Measurements from ENCODE around the gene C3orf80. TPM values are rescaled to one million over a fixed set of nuclear protein-coding genes. Genes with fewer than 3 reads are reported as not detected.

C3orf80 gene
- total RNA-seq, 1 experiment from 2014 or later = 0.13 TPM

DNA sequence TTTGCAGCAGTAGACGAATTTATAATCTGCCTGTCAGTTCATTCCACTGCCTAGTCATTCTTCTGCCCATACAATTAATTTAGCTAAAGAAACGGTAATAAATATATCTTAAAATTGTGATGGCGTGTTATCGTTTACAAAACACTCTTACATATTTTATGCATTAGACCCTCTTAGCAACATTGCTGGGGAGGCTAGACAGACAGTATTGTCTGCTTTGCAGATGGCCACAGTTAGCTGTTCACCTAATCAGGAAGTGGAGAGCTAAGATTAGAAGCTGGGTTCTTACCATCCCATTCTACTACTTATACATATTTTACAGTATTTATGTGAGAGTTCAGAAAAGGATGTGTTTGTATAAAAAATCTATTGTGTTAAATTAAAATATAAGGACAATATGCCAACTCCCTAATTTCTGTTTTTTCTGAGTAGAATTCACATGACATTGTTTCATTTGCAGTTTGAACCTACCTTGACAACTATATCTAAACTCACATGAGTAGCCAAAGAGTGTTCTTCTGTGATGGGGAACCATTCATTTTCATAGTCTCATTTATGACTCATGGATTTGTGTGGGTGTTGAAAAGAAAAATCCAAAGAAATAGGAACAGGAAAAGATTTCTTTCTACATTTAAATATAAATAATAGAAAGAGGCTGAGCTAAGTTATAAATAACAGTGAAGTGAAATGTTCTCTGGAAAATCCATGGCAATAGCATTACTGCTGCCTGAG, 41.7 kb upstream of the C3orf80 start:
- Histone ChIP-seq H3K79me1 (ENCODE audit: insufficient read depth, low read depth, low read length, poor library complexity, severe bottlenecking) (no peaks in the 10 kb centered on the region), H3K9ac (ENCODE audit: extremely low read depth, insufficient read length, low read length) (no peak overlapping the region), H3K9me3 (ENCODE audit: control insufficient read depth, low read depth, low read length) (no peaks in the 10 kb centered on the region), H4K8ac (replicated peaks; ENCODE audit: insufficient read length, low read depth, low read length) (no peak overlapping the region), H3T11ph (ENCODE audit: low read length) (no peak overlapping the region), H4K91ac (ENCODE audit: insufficient read length, low read depth, low read length) (no peak overlapping the region), H2BK120ac (ENCODE audit: low read depth, low read length, poor library complexity, severe bottlenecking) (no peak overlapping the region), H2BK20ac (ENCODE audit: low read depth, low read length, poor library complexity, severe bottlenecking) (no peak overlapping the region), H3K27me3 (ENCODE audit: insufficient read depth, low read length) (no peaks in the 10 kb centered on the region), H2BK5ac (ENCODE audit: insufficient read length, low read length) (no peak overlapping the region), H2BK12ac (ENCODE audit: insufficient read length, low read depth, low read length) (no peak overlapping the region), H2AK5ac (ENCODE audit: insufficient read length, low read length) (no peak overlapping the region), H3K4me2 (ENCODE audit: insufficient read depth, insufficient read length, low read length) (no peak overlapping the region), H3K4me1 (ENCODE audit: insufficient read depth, low read length) (no peaks in the 10 kb centered on the region), H2BK15ac (ENCODE audit: low read depth, low read length) (no peak overlapping the region), H3K4ac (ENCODE audit: low read depth, low read length) (no peak overlapping the region), H4K20me1 (ENCODE audit: control insufficient read depth, insufficient read depth, insufficient read length) (no peaks in the 10 kb centered on the region), H3K56ac (ENCODE audit: insufficient read length, low read depth, low read length) (no peak overlapping the region), H3K27ac (ENCODE audit: insufficient read length, low read depth, low read length) (no peak overlapping the region), H3K23ac (ENCODE audit: insufficient read length, low read depth, low read length) (no peak overlapping the region), H4K5ac (ENCODE audit: insufficient read length, low read depth, low read length) (no peak overlapping the region), H2AFZ (ENCODE audit: low read length) (no peak overlapping the region), H3K18ac (ENCODE audit: insufficient read length, low read depth, low read length) (no peak overlapping the region), H3K23me2 (ENCODE audit: insufficient read length, low read depth, low read length, poor library complexity, severe bottlenecking) (no peaks in the 10 kb centered on the region), H3K14ac (ENCODE audit: insufficient read depth, low read length) (no peak overlapping the region), H3K79me2 (ENCODE audit: insufficient read depth, low read length) (no peaks in the 10 kb centered on the region)
- Mint-ChIP-seq H3K36me3 (ENCODE audit: insufficient read depth in 1 of 3, low read depth in 3 of 3) (no peaks in the 10 kb centered on the region; a peak in 1 of 7 replicates), H3K4me1 (peaks cover 4 to 8% of the 10 kb centered on the region in 2 experiments; a peak in 3 of 4 replicates), H3K4me3 (no peak overlapping the region), H3K27me3 (ENCODE audit: low read depth) (no peaks in the 10 kb centered on the region), H3K9me3 (peaks cover under 1% of the 10 kb centered on the region in 2 experiments; a peak in 2 of 5 replicates), H3K27ac (no peak overlapping the region)
- no CpG with 5 or more reads among the region's 4 CpGs for WGBS (ENCODE audit: extremely low coverage, insufficient read length, low lambda C conversion rate)
- no peak for DNase-seq
- no peak for TF ChIP-seq CTCF (conservative IDR thresholded peaks at IDR 0.05)
